K562 (cell line): ENCODE results near the gene ZW10. TPM values are rescaled to one million over a fixed set of nuclear protein-coding genes. Genes with fewer than 3 reads are reported as not detected.
A peak's percentile ranks its signal among the peaks of the same experiment; 100 is the strongest.

Source experiments
- ARID2 ChIP-seq: fragments of 450-650 bp; IDR thresholded peaks from 2 replicates; pipeline ENCODE4 v1.6.1; 2017; ENCODE audit warnings: antibody characterized with exemption, mild to moderate bottlenecking
- BRD9 ChIP-seq: fragments of 450-650 bp; IDR thresholded peaks from 2 replicates; pipeline ENCODE4 v1.6.1; 2018; ENCODE audit warnings: low read depth; ENCODE audit not compliant: partially characterized antibody
- CBX5 ChIP-seq: IDR thresholded peaks from 2 replicates; pipeline ENCODE4 v1.6.1; 2014; ENCODE audit warnings: low read depth, borderline replicate concordance
- DIDO1 ChIP-seq: fragments of 450-650 bp; IDR thresholded peaks from 2 replicates; pipeline ENCODE4 v1.6.1; 2016; ENCODE audit warnings: low read depth, missing biosample characterization, missing genetic modification characterization
- GTF2A2 ChIP-seq: IDR thresholded peaks from 2 replicates; pipeline ENCODE4 v1.6.1; 2016; ENCODE audit warnings: mild to moderate bottlenecking, missing genetic modification characterization, missing compliant biosample characterization
- KDM1A ChIP-seq, 2 experiments: fragments of 450-650 bp; IDR thresholded peaks; 2 replicates each; pipeline ENCODE4 v1.6.1; 2016; ENCODE audit warnings: mild to moderate bottlenecking in 2 of 2
- L3MBTL2 ChIP-seq: fragments of 450-650 bp; IDR thresholded peaks from 2 replicates; pipeline ENCODE4 v1.6.1; 2016; ENCODE audit warnings: mild to moderate bottlenecking, moderate library complexity
- MIER1 ChIP-seq: fragments of 450-650 bp; IDR thresholded peaks from 2 replicates; pipeline ENCODE4 v1.6.1; 2016; ENCODE audit warnings: antibody characterized with exemption, mild to moderate bottlenecking, low read depth
- NCOA6 ChIP-seq: fragments of 450-650 bp; IDR thresholded peaks from 2 replicates; pipeline ENCODE4 v1.6.1; 2017; ENCODE audit warnings: mild to moderate bottlenecking
- NFXL1 ChIP-seq: fragments of 450-650 bp; formaldehyde crosslinking; IDR thresholded peaks from 2 replicates; pipeline ENCODE4 v1.4.0; 2021; ENCODE audit warnings: mild to moderate bottlenecking
- NR4A1 ChIP-seq, 2 experiments: fragments of 250-450 bp in 1 of 2; fragments of 450-650 bp in 1 of 2; sonication (Bioruptor Pico) in 1 of 2; IDR thresholded peaks; 2 replicates each; pipeline versions ENCODE4 v1.4.0 to v1.6.1; 2016 to 2020; ENCODE audit warnings: mild to moderate bottlenecking in 2 of 2, missing compliant biosample characterization in 1 of 2, missing genetic modification characterization in 1 of 2, moderate library complexity in 1 of 2
- POLR3G ChIP-seq: IDR thresholded peaks from 2 replicates; pipeline ENCODE4 v1.6.1; 2011; ENCODE audit not compliant: insufficient read length, insufficient replicate concordance; ENCODE audit errors: extremely low read depth
- RB1 ChIP-seq: fragments of 450-650 bp; IDR thresholded peaks from 2 replicates; pipeline ENCODE4 v1.6.1; 2017; ENCODE audit warnings: low read depth, mild to moderate bottlenecking
- SRSF9 ChIP-seq: fragments of 200-400 bp; formaldehyde crosslinking; IDR thresholded peaks from 2 replicates; pipeline ENCODE4 v1.6.1; 2017; ENCODE audit warnings: low read depth, low read length, borderline replicate concordance
- TRIM24 ChIP-seq, 2 experiments: fragments of 450-650 bp; IDR thresholded peaks; 2 replicates each; pipeline ENCODE4 v1.6.1; 2016
- ZFX ChIP-seq: sonication (generic); formaldehyde crosslinking; IDR thresholded peaks from 2 replicates; pipeline ENCODE4 v1.8.0; 2022; ENCODE audit warnings: mild to moderate bottlenecking, missing genetic modification reagents, moderate library complexity
- ZKSCAN8 ChIP-seq: fragments of 200-800 bp; sonication (Bioruptor generic); IDR thresholded peaks from 2 replicates; pipeline ENCODE4 v1.6.1; 2016; ENCODE audit warnings: missing genetic modification characterization, missing compliant biosample characterization
- ZNF134 ChIP-seq: fragments of 250-450 bp; sonication (Bioruptor Pico); conservative IDR thresholded peaks from 2 replicates; pipeline ENCODE4 v1.4.0; 2020
- ZNF217 ChIP-seq: sonication (generic); formaldehyde crosslinking; IDR thresholded peaks from 2 replicates; pipeline ENCODE4 v1.8.0; 2022; ENCODE audit warnings: mild to moderate bottlenecking, missing genetic modification reagents
- ZNF23 ChIP-seq: fragments of 250-450 bp; sonication (Bioruptor Pico); IDR thresholded peaks from 2 replicates; pipeline ENCODE4 v1.4.0; 2020; ENCODE audit warnings: mild to moderate bottlenecking
- ZNF354B ChIP-seq: fragments of 250-450 bp; sonication (Bioruptor Pico); IDR thresholded peaks from 2 replicates; pipeline ENCODE4 v1.4.0; 2020
- ZNF395 ChIP-seq: fragments of 200-800 bp; sonication (Bioruptor generic); IDR thresholded peaks from 2 replicates; pipeline ENCODE4 v1.6.1; 2017; ENCODE audit warnings: missing genetic modification characterization, missing compliant biosample characterization
- ZNF408 ChIP-seq: fragments of 250-450 bp; sonication (Bioruptor Pico); IDR thresholded peaks from 2 replicates; pipeline ENCODE4 v1.4.0; 2020; ENCODE audit warnings: low read depth, mild to moderate bottlenecking, moderate library complexity
- ZNF830 ChIP-seq: fragments of 250-450 bp; sonication (Bioruptor Pico); IDR thresholded peaks from 2 replicates; pipeline ENCODE4 v1.5.0; 2021; ENCODE audit warnings: mild to moderate bottlenecking
- polyA plus RNA-seq, 8 experiments: library from polyadenylated mRNA; depleted of rRNA in 4 of 8; stranded (reverse) in 5 of 8; unstranded in 3 of 8; fragments of >200 nt; fragmentation: Nextera tagmentation in 2 of 8; fragmentation: Illumina TruSeq in 1 of 8; extraction: Ambion mirVana in 2 of 8; extraction: Trizol in 1 of 8; gene quantifications; 2 replicates each; pipeline versions ENCODE4 v1.2.1 to v1.2.3, GENCODE V29; 2011 to 2014; ENCODE audit warnings: inconsistent platforms in 1 of 8, missing spikeins in 1 of 8
- total RNA-seq, 7 experiments: library from RNA; depleted of rRNA in 6 of 7; stranded (reverse); fragments of >200 nt in 6 of 7; fragmentation: Illumina TruSeq in 2 of 7; extraction: Trizol in 2 of 7; gene quantifications; 2 replicates each; pipeline versions ENCODE4 v1.2.1 to v1.2.3, GENCODE V29; 2011 to 2021; ENCODE audit warnings: low replicate concordance in 1 of 7
- TF ChIP-seq, protein P1 (sequence below): fragments of 250-450 bp; sonication (Bioruptor Pico); IDR thresholded peaks from 2 replicates; pipeline ENCODE4 v1.8.0; 2022; ENCODE audit warnings: inconsistent platforms
- TF ChIP-seq, protein P2 (sequence below): fragments of 450-650 bp; formaldehyde crosslinking; conservative IDR thresholded peaks from 2 replicates; pipeline ENCODE4 v1.4.0; 2022; ENCODE audit warnings: mild to moderate bottlenecking, missing genetic modification characterization

Gene ZW10
- total and polyA plus RNA-seq, 9 of the 15 experiments (the other 6 are each of a cell fraction or from before 2014, with no cell fraction given): 9.4 to 37.7 (median 25.0) TPM

DNA sequence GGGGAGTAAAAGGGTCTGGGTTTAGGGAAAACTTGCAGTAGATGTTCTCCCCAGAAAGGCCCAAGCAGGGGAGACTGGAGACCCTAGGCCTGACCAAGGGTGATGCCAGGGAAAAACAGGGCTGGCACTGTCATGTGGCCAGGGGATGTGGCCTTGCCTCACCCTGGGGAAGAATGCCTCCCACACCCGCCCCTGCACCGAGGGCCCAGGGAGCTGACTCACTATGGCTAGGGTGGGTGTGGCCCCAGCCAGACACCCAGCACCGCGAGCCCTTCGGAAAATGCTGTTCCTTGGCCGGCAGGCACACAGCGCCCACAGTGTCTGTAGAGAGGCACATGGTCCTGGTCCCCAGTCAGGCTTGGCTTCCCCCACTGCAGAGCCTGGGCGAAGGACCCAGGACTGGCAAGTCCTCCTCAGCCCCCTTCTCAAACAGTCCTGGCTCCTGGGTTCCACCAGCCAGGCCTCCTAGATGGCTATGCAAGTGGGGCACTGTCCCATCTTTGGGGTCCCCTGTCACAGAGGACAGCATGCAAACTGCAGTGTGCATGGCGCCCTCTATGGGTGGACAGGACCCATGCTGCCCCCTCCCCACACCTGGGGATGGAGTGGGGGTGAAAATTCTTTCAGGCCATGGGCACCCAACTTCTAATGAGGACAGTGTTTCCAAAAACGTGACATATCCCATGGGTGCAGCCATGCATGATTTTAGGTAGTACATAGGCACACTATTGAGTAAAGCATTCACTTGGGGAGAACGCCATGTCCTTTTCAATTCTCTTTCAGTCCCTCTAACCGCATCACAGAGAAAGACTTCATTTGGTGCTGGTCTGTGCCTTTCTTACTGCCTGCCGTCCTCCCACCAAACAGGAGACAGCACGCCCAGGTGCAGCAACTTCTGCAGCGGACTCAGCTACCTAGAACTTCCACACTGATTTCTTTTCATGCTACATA lies 82.6 kb downstream of the ZW10 start (continued):
- no peak for TF ChIP-seq NR4A1 (CRISPR knock-in tag; IDR thresholded peaks at IDR 0.05)
- peak; percentile 87; the same call in 1 of the 2 replicates for TF ChIP-seq NR4A1 (tag; IDR thresholded peaks at IDR 0.05)
- no peak for TF ChIP-seq NFXL1
- TF ChIP-seq ZKSCAN8 (CRISPR knock-in tag): no peak
- TF ChIP-seq TRIM24 (IDR thresholded peaks at IDR 0.05): peak in 1 of 2 experiments; percentile 39; a peak in 2 of 4 replicates
- TF ChIP-seq ZFX: peak; percentile 61
- TF ChIP-seq MIER1: 0 out of 2 replicates have a peak, but pooled peaks have one; percentile 33
- no peak for TF ChIP-seq NCOA6
- TF ChIP-seq POLR3G: no peak
- TF ChIP-seq CBX5: no peak
- no peak for TF ChIP-seq ZNF134 (CRISPR knock-in tag)
- no peak for TF ChIP-seq SRSF9
- no peak for TF ChIP-seq KDM1A (IDR thresholded peaks at IDR 0.05)
- TF ChIP-seq GTF2A2 (tag): no peak
- TF ChIP-seq ZNF830 (CRISPR knock-in tag): no peak
- 0 out of 2 replicates have a peak, but pooled peaks have one; percentile 17 for TF ChIP-seq ARID2
- TF ChIP-seq, protein P1, sequence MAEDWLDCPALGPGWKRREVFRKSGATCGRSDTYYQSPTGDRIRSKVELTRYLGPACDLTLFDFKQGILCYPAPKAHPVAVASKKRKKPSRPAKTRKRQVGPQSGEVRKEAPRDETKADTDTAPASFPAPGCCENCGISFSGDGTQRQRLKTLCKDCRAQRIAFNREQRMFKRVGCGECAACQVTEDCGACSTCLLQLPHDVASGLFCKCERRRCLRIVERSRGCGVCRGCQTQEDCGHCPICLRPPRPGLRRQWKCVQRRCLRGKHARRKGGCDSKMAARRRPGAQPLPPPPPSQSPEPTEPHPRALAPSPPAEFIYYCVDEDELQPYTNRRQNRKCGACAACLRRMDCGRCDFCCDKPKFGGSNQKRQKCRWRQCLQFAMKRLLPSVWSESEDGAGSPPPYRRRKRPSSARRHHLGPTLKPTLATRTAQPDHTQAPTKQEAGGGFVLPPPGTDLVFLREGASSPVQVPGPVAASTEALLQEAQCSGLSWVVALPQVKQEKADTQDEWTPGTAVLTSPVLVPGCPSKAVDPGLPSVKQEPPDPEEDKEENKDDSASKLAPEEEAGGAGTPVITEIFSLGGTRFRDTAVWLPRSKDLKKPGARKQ (CRISPR knock-in tag): no peak
- TF ChIP-seq BRD9: peak; percentile 90
- peak; percentile 94 for TF ChIP-seq L3MBTL2
- TF ChIP-seq ZNF354B (CRISPR knock-in tag): no peak
- TF ChIP-seq ZNF217: no peak
- peak; percentile 54; the same call in 1 of the 2 replicates for TF ChIP-seq ZNF395
- no peak for TF ChIP-seq ZNF408 (CRISPR knock-in tag)
- peak; percentile 34; the same call in 1 of the 2 replicates for TF ChIP-seq RB1
- no peak for TF ChIP-seq ZNF23 (CRISPR knock-in tag)
- TF ChIP-seq, protein P2, sequence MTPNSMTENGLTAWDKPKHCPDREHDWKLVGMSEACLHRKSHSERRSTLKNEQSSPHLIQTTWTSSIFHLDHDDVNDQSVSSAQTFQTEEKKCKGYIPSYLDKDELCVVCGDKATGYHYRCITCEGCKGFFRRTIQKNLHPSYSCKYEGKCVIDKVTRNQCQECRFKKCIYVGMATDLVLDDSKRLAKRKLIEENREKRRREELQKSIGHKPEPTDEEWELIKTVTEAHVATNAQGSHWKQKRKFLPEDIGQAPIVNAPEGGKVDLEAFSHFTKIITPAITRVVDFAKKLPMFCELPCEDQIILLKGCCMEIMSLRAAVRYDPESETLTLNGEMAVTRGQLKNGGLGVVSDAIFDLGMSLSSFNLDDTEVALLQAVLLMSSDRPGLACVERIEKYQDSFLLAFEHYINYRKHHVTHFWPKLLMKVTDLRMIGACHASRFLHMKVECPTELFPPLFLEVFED (CRISPR knock-in tag): no peak
- no peak for TF ChIP-seq DIDO1 (tag)
